Sigmoid colon (tissue), 4 donors: ENCODE measurements around the gene MRPL19.

Experiments used
- CTCF ChIP-seq, 4 experiments: fragments of 450-650 bp in 3 of 4; fragments of 200-600 bp in 1 of 4; IDR thresholded peaks; one replicate each; pipeline ENCODE4 v1.5.1; 2016 to 2019; ENCODE audit warnings: antibody characterized with exemption in 4 of 4, mild to moderate bottlenecking in 3 of 4, moderate library complexity in 2 of 4
- EP300 ChIP-seq, 4 donors: sonication (generic); formaldehyde crosslinking; IDR thresholded peaks; one replicate each; pipeline ENCODE4 v1.6.1; 2017; ENCODE audit warnings: antibody characterized with exemption in 4 of 4
- POLR2A ChIP-seq, 2 donors: fragments of 450-650 bp; IDR thresholded peaks; one replicate each; pipeline ENCODE4 v1.6.1; 2016; ENCODE audit warnings: antibody characterized with exemption in 2 of 2, mild to moderate bottlenecking in 2 of 2, moderate library complexity in 2 of 2

DNA sequence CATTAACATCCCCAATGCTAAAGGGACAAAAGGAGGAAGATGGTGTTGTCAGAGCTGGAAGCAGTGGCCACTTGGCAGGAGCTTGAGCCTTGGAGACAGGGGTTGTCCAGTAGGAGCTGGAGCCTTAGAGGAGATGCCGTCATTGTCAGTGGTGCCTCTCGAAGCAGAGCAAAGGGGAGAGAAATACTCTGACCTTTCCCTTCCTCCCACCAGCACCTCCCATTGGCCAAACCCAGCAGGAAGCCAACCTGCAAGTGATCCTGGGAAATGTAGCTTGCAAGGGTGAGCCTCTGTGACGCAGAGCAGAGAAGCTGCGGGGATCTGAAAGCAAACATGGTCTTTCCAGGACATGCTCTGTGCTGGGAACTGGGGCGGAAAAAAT is 33.7 kb upstream of the MRPL19 start:
- TF ChIP-seq CTCF (IDR thresholded peaks at IDR 0.05): no peak
- TF ChIP-seq EP300 (IDR thresholded peaks at IDR 0.05): no peak
- TF ChIP-seq POLR2A (IDR thresholded peaks at IDR 0.05): no peak
